GM18868 (cell line): Measurements from ENCODE around the gene BUB3.

Experiments used
- ATAC-seq: cut with Tn5 transposase; IDR thresholded peaks from one replicate; pipeline ENCODE4 v1.9.1; 2021; ENCODE audit warnings: mild to moderate bottlenecking, moderate library complexity; ENCODE audit not compliant: unreplicated experiment

Gene BUB3

GRCh38 chr10:123140983-123141390 lies 13.2 kb upstream of the BUB3 start:
- no peak for ATAC-seq

DNA sequence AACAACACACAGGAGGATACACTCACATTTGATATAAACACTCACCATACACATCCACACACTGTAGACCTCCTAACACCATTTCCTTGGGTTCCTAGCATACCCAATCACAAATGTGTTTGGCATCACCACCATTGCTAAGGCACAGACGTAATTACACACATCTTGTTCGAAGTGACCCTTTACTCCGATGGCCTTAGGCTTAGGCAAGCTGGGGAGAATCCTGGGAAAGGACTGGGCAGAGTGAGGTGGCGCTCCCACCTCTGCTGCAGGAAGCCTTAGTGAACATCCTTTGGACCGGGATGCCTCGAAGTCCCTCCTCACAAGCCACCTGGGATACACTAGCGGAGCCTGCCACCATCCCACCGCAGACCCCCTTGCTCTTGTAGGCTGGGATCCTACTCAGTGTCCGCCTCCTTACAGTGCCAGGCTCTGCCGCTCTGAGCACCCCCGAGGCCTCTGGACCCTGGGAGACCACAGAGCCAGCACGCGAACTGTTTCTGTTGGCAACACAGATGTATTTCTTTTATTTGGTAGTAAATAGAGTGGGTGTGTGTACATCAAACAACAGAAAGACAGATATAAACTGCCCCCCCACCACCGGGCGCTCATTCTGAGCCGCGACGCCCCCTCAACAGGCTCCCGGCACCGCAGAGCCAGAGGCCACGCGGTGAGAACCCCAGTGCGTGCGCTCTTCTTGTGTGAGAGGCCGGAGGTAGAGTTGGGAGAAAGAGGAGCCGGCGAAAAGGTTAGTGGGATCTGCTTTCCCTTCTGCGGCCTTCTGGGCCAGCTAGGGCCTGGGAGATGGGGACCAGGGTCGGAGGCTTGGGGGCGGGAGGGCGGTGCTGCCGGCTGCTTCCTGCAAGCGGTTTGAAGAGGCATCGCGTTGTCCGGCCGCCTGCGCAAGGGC lies 12.2 kb upstream of the BUB3 start:
- ATAC-seq = no peak

GRCh38 chr10:123142701-123143161 lies 11.5 kb upstream of the BUB3 start:
- no peak for ATAC-seq

DNA sequence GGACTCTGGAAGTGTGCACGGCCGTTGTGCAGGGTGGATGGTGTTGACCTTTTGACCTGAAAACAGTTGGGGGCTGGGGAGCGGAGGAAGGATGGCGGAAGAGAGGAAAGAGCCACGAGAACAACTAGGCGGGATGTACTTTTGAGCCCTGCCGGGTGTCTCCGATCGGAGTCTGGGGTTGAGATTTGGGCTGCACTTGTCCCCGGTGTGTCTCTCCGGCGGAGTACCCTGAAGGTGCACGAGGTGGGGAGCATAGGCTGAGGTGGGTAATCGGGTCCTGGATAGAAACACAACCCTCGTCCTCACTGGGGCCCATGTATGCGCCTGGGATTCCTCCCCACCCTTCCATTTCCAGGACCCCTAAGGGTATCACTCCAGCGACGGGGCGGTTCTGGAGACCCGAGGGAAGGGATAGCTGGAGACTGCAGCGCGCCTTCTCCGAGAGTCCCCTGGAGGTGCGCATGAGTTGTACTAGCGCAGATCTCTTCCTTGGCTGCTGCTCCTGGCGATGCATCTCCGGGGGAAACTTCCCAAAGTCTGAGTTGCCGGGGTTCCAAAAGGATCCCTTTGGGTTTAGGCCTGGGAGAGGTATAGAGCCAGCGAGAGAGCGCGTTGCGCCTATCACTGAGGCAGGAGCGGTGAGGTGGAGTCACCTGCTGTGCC lies 10.9 kb upstream of the BUB3 start:
- ATAC-seq = no peak

DNA sequence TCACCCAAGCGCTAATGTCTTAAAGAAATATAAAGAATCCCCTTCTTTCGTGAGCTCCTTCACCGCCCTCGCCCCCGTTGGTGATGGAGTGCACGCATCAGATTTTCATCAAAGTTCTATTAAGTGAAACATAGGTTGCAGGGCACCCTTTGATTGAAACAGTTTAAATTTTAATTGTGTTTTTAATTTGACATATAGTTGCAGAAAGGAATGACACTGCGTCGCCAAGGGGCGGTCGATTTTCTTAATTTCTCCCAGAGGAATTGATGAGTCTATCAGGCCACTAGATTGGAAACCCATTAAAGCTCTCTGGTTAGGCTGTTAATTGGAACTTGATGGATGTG lies 10.4 kb upstream of the BUB3 start:
- no peak for ATAC-seq

DNA sequence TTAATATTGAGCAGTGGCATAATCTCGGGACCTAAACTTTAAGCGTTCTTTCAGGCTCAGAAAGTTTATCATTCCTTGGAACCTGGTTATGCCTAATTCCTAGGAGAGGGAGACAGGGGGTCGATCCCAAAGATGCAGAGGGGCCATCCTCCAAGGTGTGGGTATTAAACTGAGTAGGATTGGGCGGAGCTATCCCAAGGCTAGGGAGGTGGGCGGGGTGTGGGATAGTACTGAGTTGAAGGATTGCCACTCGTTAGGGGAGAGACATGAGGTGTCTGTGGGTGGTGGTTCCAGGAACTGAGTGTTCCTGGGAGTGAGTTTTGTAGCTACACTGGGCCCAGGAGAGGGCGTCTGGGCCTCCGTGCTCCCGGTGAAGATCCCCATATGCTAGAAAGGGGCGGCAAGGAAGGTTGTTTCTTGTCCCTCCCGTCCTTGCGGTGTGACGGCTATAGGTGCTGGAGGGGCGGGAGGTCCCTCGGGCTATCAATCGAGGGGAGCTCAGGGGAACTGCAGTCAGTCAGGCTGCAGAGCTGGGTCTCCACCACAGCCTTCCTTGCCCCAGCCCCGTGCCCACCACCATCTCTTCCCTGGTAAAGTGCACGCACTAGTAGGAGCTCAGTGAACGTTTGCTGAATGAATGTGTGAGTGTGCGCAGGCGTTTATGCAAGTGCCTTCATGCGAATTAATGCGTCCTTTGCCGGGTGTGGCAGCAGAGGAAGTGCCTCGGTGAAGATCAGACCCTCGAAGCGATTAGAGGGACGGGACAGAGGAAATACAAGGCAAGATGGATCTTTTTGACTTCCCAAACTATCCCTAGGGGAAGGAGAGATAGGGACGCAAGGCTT lies 9.3 kb upstream of the BUB3 start:
- no peak for ATAC-seq

DNA sequence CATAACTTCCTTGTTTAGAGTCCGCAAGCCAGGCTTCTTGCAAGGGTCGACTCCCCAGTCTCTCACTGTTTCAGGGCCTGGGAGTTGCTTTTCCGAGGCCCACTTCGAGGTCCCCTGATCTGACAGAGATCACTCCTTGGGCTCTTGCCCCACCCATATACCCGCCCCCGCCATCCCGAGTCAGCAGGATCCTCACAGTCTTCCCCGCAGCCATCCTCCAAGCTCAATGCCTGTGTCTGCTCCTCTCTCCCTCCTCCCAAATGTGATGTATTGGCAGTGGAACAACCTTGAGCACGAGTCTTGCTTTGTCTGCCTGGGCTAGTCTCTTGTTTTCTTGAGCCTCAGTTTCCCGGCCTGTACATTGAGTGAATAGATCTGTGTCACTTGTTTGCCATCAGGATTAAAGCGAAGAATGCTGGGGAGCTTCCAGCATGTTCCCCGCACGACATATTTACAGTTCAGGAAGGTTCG lies 8.6 kb upstream of the BUB3 start:
- no peak for ATAC-seq

DNA sequence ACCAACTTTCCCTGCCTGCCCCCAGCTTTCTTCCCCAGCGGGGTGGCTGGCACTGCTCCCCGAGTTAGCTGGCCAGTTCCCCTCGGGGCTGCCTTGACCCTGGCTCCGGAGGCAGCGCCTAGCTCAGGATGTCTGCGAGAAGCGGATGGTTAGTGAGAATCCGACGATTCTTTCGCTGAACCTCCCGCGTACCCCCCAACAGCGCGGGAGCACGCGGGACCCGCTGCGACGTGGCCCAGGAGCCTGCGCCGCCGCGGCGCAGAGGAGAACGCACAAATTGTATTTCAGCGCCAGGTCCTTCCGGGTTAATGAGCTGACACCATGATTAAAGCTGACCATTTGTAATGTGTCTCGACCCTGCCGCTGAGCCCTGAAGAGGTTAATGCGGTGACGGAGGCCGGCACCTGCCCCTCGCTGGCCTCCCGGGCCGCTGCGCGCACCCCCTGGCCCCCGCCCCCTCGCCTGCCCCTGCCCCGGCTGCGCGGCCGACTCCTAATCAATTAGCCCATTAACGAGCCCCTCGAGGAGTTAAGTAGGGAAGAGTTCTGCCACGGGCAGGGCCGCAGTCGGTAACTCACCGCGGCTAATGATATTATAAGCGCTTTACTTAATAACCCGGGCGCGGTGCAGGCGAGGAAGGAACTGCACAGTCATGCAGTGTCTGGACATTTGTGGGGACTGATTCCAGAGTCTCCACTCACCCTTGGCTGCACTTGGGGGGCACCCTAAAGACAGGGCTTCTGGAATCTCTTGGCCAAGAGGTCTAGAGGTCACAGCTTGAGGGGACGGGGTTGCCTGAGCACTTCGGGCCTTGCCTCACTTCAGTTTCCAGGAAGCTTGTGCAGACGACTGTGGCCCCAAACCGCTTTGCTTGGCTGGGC lies 7.9 kb upstream of the BUB3 start:
- no peak for ATAC-seq

DNA sequence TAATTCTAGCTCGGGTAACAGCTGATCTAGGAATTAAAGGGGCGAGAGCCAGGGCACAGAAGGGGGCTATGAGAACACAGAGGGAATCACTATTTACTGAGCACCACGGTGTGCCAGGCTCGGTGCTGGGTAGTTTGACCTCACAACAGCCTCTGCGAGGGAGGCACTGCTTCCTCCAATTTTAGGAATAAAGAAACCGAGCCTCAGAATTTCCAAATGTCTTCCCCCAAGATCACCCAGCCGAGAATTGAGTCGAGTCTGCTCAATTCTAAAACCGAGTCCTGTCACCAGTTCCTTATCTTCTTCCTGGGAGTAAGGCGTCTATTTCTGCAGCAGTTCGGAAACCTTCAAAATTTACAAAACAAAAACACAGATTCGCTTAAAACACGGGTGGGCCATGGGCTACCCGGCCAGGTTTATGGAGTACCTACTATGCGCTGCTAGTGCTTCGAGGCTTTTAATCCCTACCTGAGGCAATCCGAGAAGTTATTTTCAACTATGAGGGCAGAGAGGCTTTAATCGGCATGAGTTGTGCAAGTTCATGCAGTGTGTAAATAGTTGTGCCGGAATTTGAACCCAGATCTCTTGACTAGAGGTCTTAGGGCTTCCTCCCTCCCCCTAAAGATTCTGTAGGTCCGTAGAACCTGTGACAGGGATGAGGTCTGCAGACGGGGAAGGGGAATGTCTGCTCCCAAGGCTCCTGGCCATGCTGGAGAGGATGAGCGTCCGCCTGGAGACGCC lies 7.1 kb upstream of the BUB3 start:
- no peak for ATAC-seq

DNA sequence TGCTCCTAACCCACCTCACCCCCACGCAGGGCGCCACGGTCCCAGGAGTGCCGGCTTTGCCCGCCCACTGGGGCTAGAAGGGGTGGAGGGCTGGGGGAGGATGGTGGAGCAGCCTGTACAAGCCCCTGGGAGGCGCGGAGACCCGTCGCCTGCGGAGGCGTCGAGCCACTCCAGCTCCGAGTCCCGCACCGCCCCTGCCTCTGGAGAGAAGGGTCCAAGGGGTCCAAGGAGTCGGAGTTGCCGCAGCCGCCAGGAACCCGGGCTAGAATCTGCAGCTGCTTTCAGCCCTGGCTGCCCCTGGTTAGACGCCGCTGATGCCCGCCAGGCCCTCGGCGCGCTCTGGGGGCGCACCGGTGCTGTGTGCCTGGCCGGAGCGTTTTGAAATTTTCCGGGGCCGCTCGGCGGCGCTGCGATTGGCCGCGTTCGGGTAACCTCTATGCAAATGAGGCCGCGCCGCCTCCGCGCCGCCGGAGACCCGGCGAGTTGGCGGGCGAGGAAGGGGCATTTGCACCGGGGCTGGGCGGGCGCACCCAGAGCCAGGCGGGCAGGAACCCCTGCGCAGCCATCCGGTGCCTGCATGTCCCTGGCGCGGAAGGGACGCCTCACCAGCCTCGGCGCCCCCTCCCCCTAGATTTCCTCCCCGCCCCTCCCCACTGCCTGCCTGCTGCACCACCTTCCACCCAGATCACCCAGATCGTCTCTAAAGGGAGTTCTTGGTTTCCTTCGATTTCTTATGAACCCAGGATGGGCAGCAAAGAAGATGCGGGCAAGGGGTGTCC lies 6.4 kb upstream of the BUB3 start, which contains the start of gene HMX2:
Gene HMX2, plus strand, starts transcription at position 502 of the 779 bp plus-strand sequence. Its CDS starts 243 bp downstream, at position 745.
- peak; percentile 56 for ATAC-seq

DNA sequence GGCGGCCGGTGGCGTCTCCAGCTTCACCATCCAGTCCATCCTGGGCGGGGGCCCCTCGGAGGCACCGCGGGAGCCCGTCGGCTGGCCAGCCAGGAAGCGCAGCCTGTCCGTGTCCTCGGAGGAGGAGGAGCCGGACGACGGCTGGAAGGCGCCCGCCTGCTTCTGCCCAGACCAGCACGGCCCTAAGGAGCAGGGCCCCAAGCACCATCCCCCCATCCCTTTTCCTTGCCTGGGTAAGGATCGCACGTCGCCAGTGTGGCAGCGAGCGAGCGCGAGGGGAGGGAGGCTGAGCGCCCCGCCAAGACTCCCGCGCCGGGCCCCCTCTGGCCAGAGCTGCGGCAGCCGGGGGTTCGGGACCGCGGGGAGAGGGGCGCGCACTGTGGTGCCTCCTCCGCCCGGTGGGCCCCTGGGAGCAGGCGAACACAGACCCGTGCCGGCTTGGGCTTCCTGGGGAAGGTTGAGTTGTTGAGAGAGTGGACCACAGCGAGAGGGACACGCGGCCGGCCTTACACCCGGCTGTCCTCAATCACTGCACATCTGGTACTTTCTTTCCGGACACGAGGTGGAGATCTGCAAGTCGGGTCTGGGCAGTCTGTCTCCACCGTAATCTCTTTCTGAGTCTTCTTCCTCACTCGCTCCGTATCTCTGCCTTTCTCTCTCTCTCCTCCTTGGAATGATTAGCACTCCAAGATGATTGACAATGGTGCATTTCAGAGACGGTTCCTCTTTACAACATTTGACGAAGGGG lies 5.6 kb upstream of the BUB3 start:
- peak; percentile 7 for ATAC-seq

DNA sequence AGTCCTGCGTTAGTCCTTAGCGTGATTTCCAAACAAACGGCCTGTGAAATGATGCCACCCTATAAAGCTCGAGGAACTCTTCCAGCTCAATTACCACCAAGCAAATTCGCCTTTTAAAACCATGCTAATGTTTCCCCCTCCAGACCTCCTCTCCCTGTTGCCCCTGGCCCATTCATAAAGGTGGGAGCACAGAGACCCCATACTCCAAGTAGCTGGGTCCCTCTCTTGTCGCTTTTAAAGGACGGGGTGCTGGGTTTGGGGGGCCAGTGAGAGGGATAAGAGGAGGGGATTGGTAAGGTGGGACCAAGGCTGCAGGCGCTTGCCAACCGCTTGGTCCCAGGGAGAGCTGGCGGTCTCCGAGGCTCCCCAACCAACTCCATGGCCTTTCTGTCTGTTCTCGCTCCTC lies 5.0 kb upstream of the BUB3 start:
- no peak for ATAC-seq

DNA sequence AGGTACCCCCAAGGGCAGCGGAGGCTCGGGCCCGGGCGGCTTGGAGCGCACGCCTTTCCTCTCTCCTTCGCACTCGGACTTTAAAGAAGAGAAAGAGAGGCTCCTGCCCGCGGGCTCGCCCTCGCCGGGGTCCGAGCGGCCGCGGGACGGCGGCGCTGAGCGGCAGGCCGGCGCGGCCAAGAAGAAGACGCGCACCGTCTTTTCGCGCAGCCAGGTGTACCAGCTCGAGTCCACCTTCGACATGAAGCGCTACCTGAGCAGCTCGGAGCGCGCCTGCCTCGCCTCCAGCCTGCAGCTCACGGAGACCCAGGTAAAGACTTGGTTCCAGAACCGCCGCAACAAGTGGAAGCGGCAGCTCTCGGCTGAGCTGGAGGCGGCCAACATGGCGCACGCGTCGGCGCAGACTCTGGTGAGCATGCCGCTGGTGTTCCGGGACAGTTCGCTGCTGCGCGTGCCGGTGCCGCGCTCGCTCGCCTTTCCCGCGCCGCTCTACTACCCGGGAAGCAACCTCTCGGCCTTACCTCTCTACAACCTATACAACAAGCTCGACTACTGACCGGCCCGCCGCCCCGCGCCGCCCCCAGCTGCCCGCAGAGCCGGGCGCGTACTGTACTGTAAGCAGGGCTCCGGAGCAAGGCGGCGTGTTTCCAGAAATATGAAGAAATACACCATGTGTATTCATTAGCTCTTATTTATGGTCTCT lies 4.5 kb upstream of the BUB3 start:
- ATAC-seq = no peak

DNA sequence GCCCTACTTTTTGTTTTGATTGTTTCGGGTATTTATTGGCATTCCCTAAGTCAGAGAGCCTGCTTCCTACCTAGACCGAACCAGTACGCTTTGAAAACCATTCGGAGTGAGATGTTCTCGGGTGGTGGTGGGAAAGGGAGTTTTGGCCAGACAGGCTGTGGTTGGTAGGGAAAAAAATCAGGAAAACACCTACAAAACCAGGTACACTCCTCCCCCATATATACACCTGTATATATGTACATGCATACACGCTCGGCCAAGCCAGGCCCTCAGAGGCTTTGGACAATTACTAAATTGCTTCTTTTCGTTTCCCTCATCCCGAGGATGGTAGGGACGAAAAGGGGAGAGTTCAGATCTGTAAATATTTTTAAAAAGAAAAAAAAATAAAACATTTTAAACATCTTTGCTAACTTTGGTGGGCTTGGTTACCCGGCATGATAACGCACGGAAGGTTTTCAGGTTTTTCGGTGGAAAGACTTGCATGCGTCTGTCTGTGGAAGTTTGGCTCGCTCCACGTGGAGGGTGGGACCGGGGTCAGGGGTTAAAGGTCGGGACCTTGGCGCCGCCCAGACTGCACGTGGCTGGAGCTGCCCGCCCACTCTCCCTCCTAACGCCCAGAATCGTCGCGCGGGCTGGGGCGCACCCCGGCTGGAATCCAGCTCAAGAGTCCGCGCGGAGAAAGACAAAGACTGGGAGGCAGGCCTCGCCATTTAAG lies 3.8 kb upstream of the BUB3 start:
- no peak for ATAC-seq

DNA sequence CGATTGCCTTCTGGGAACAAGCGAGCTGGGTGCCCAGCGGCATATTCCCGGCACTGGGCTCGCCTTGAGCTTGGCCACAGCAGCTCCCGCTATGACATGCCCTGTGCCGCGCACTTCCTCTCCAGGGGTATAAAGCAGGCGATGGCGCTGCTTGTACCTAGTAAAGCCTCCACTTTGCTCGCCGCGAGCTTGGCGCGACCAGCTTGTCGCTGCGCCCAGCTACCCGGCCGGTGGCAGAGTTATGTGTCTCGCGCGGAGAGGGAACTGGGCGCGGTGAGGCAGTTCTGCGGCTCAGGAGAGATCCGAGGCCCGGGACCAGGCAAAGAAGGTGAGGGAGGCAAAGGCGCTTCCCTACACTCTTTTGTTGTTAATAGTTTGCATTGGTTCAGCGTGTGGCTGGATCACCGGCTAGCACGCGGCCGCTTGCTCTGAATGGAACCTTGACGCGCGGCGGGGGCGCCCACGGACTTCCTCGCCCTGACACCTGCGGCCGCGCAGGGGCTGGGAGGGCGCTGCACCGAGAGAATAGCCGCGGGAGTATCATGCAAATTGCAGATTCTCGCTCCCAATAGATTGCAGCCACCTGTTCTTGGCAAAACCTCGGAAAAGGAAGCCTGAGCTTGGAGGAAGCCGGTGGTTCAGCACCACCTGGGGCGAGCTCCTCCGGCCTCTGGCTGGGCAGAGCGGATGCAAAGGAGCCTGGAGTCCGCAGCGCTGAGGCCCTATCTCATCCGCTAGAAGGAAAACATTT lies 3.0 kb upstream of the BUB3 start:
- ATAC-seq = no peak

DNA sequence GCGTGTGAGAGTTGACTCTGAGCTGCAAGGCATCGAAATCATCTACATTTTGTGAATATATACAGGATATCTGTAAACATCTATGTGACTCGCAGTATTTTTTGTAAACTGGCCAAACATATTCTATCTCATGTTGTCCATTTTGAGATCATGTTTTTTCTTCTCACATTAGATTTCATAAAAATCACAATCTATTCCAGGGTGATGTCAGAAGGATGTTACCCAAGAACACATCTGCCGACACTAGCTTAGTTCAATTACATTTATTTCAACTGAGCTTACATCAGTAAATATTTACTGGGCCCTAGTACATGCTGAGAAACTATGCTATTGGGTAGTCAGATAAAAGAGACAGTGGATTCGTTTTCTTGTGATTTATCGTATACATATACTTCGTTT lies 2.5 kb upstream of the BUB3 start:
- ATAC-seq = no peak
